ENCODE data around the gene DENND11. TPM values are rescaled to one million over a fixed set of nuclear protein-coding genes. Genes with fewer than 3 reads are reported as not detected.
"Not testable (repeated sequence)": the region's sequence is repeated elsewhere in the genome, so short reads cannot be mapped to it uniquely, and the experiment has no call there.

Gene DENND11
- total and polyA plus RNA-seq, 10 of the 15 experiments (the other 5 are each of a cell fraction or from before 2014, with no cell fraction given), result 2.7 to 47.0 (median 26.6) TPM

- H3K27ac ChIP-seq (ENCODE audit: control insufficient read depth, insufficient read depth); FAIRE-seq; H3K4me1 ChIP-seq (ENCODE audit: control insufficient read depth, insufficient read depth, low read length); H3K9me3 ChIP-seq (replicated peaks; ENCODE audit: control insufficient read depth, insufficient read depth, low read length); H3K4me3 ChIP-seq; intact Hi-C loops (cut with micrococcal nuclease; ENCODE audit: unreplicated experiment); DNase-seq (ENCODE audit: low read depth, low spot score); H2AFZ ChIP-seq (ENCODE audit: control insufficient read depth, low read depth, low read length); H3K36me3 ChIP-seq (ENCODE audit: control insufficient read depth in 2 of 2, insufficient read depth in 2 of 2, low read length in 1 of 2); H3K9ac ChIP-seq (ENCODE audit: control insufficient read depth, insufficient read depth, low read length); H3K4me2 ChIP-seq (ENCODE audit: control insufficient read depth, insufficient read depth); ATAC-seq; in situ Hi-C loops (cut with MboI); H3K27me3 ChIP-seq (replicated peaks in 1 of 2; ENCODE audit: control insufficient read depth in 2 of 2, insufficient read depth in 2 of 2, low read length in 1 of 2); H4K20me1 ChIP-seq (ENCODE audit: control insufficient read depth, insufficient read depth); BruUV-seq (replicated peaks): not testable (repeated sequence)
- peaks cover 13% of the 10 kb centered on the region for H3K79me2 ChIP-seq (ENCODE audit: control insufficient read depth, insufficient read depth, low read length)
- POLR2A ChIA-PET, result interaction anchor here (1.2 kb wide), 1 partner anchor 9 kb away, joined by 3 read pairs; no protein-coding TSS in a partner anchor
- 98% methylated on average over 3 of the region's 3 CpGs for WGBS (ENCODE audit: insufficient coverage, insufficient replicate concordance, low lambda C conversion rate, missing lambda C conversion rate)
- CTCF ChIA-PET, result interaction anchor here (0.5 to 1.6 kb wide), 7 partner anchors 9 to 161 kb away, joined by 3 to 4 read pairs (median 3); partner anchors contain the start of genes DENND11 and SSBP1
- RAD21 ChIA-PET (ENCODE audit: unreplicated experiment), result interaction anchor here (0.9 kb wide), 1 partner anchor 14 kb away, joined by 3 read pairs; no protein-coding TSS in a partner anchor
- SMC1A ChIA-PET (ENCODE audit: uncharacterized antibody, unreplicated experiment), result interaction anchor here (0.6 to 1.0 kb wide), 4 partner anchors 10 to 39 kb away, joined by 3 read pairs; no protein-coding TSS in a partner anchor
Measured at GRCh38 chr7:141689072-141689825, 12.7 kb downstream of the DENND11 start.

- Histone ChIP-seq H3K36me3 (ENCODE audit: control insufficient read depth in 2 of 2, insufficient read depth in 2 of 2, low read length in 1 of 2) (peaks cover 7 to 11% of the 10 kb centered on the region in 2 experiments; a peak in 3 of 4 replicates), H3K4me2 (ENCODE audit: control insufficient read depth, insufficient read depth) (no peak overlapping the region), H2AFZ (ENCODE audit: control insufficient read depth, low read depth, low read length) (no peak overlapping the region), H3K9me3 (replicated peaks; ENCODE audit: control insufficient read depth, insufficient read depth, low read length) (no peaks in the 10 kb centered on the region), H3K4me3 (no peak overlapping the region), H3K27ac (ENCODE audit: control insufficient read depth, insufficient read depth) (no peak overlapping the region), H3K79me2 (ENCODE audit: control insufficient read depth, insufficient read depth, low read length) (peaks cover 5% of the 10 kb centered on the region), H3K4me1 (ENCODE audit: control insufficient read depth, insufficient read depth, low read length) (no peaks in the 10 kb centered on the region), H4K20me1 (ENCODE audit: control insufficient read depth, insufficient read depth) (no peaks in the 10 kb centered on the region), H3K27me3 (replicated peaks in 1 of 2; ENCODE audit: control insufficient read depth in 2 of 2, insufficient read depth in 2 of 2, low read length in 1 of 2) (no peaks in the 10 kb centered on the region), H3K9ac (ENCODE audit: control insufficient read depth, insufficient read depth, low read length) (no peak overlapping the region)
- WGBS (ENCODE audit: insufficient coverage, insufficient replicate concordance, low lambda C conversion rate, missing lambda C conversion rate), result 100% methylated on average over 5 of the region's 5 CpGs
- ChIA-PET POLR2A (no interaction called here), CTCF (interaction anchor here (0.7 to 1.5 kb wide), 4 partner anchors 13 to 50 kb away, joined by 3 to 5 read pairs (median 3); partner anchors contain the start of gene SSBP1), SMC1A (ENCODE audit: uncharacterized antibody, unreplicated experiment) (no interaction called here), RAD21 (ENCODE audit: unreplicated experiment) (interaction anchor here (0.7 to 1.5 kb wide), 2 partner anchors 20 to 58 kb away, joined by 3 to 4 read pairs; partner anchors contain the start of gene WEE2)
- ATAC-seq, result no peak
- in situ Hi-C loops (cut with MboI) (no loop called here), intact Hi-C loops (cut with micrococcal nuclease; ENCODE audit: unreplicated experiment) (no loop called here)
- no peak for DNase-seq (ENCODE audit: low read depth, low spot score)
- no TSS peak for BruUV-seq (replicated peaks)
- no peak for FAIRE-seq
- TF ChIP-seq RUNX3 (IDR thresholded peaks at IDR 0.05; ENCODE audit: low read length), result no peak
- TF ChIP-seq BCLAF1 (IDR thresholded peaks at IDR 0.05), result no peak
- TF ChIP-seq PAX5 (IDR thresholded peaks at IDR 0.05; ENCODE audit: borderline replicate concordance, low read depth, low read length), result no peak
- no peak for TF ChIP-seq TCF12 (IDR thresholded peaks at IDR 0.05; ENCODE audit: low read depth, low read length)
- no peak for TF ChIP-seq IKZF1 (conservative IDR thresholded peaks at IDR 0.05)
- no peak for TF ChIP-seq IRF5 (IDR thresholded peaks at IDR 0.05; ENCODE audit: borderline replicate concordance)
- no peak for TF ChIP-seq JUND (IDR thresholded peaks at IDR 0.05; ENCODE audit: low read depth, low read length)
- no peak for TF ChIP-seq ZBTB4 (CRISPR knock-in tag; IDR thresholded peaks at IDR 0.05)
Measured at GRCh38 chr7:141688043-141688442, 13.9 kb downstream of the DENND11 start.
